Lung (tissue), 16 donors: ENCODE measurements around the gene PJA1. TPM values are rescaled to one million over a fixed set of nuclear protein-coding genes. Genes with fewer than 3 reads are reported as not detected.

ENCODE experiments used
- ATAC-seq: fragments of 200-7000 bp; cut with Tn5 transposase; one replicate; pipeline ENCODE4 v1.9.1; 2020; ENCODE audit warnings: moderate number of reproducible peaks; ENCODE audit not compliant: insufficient read depth, low FRiP score
- DNase-seq, 3 donors: peaks; one replicate each; pipeline ENCODE4 v3.0.0-alpha.2; 2013 to 2017
- H3K27ac ChIP-seq, 2 donors: one replicate each; pipeline ENCODE4 v1.5.1; 2013; ENCODE audit warnings: mild to moderate bottlenecking in 2 of 2, moderate library complexity in 2 of 2, control low read depth in 1 of 2, inconsistent platforms in 1 of 2, low read depth in 1 of 2, low read length in 1 of 2
- H3K27me3 ChIP-seq, 3 donors: one replicate each; pipeline ENCODE4 v1.5.1; 2013; ENCODE audit warnings: low read length in 2 of 3; ENCODE audit not compliant: control insufficient read depth in 3 of 3, insufficient read depth in 3 of 3
- H3K36me3 ChIP-seq, 4 donors: one replicate each; pipeline ENCODE4 v1.5.1; 2013; ENCODE audit warnings: low read length in 4 of 4, mild to moderate bottlenecking in 1 of 4, moderate library complexity in 1 of 4; ENCODE audit not compliant: control insufficient read depth in 4 of 4, insufficient read depth in 4 of 4
- H3K4me1 ChIP-seq, 5 donors: one replicate each; pipeline ENCODE4 v1.5.1; 2013; ENCODE audit warnings: low read length in 5 of 5, mild to moderate bottlenecking in 2 of 5, moderate library complexity in 1 of 5; ENCODE audit not compliant: control insufficient read depth in 5 of 5, insufficient read depth in 5 of 5
- H3K4me3 ChIP-seq: one replicate; pipeline ENCODE4 v1.5.1; 2013; ENCODE audit warnings: mild to moderate bottlenecking, control low read depth, moderate library complexity
- H3K9ac ChIP-seq, 2 donors: one replicate each; pipeline ENCODE4 v1.5.1; 2013; ENCODE audit warnings: low read length in 2 of 2, control low read depth in 1 of 2; ENCODE audit not compliant: insufficient read depth in 1 of 2
- H3K9me3 ChIP-seq, 4 donors: one replicate each; pipeline ENCODE4 v1.5.1; 2013; ENCODE audit warnings: low read length in 3 of 4, mild to moderate bottlenecking in 1 of 4, moderate library complexity in 1 of 4; ENCODE audit not compliant: control insufficient read depth in 4 of 4, insufficient read depth in 3 of 4
- WGBS, 2 donors: extraction: QIAGEN DNeasy Blood & Tissue Kit; methylation state at CpG; one replicate each; pipeline ENCODE4 v1.1.7; 2013; 5-methylcytosine and 5-hydroxymethylcytosine counted together
- long read RNA-seq, 5 donors: transcript quantifications; one replicate each; lab custom pipeline, GENCODE V29; 2026
- polyA plus RNA-seq, 2 donors: library from polyadenylated mRNA; stranded (reverse); fragments of 200-250 nt; gene quantifications; one replicate each; pipeline ENCODE4 v1.2.1, GENCODE V29; 2013
- total RNA-seq, 2 donors: library from RNA; depleted of rRNA in 1 of 2; stranded (reverse); fragments of >200 nt in 1 of 2; gene quantifications; one replicate each; pipeline ENCODE4 v1.2.1, GENCODE V29; 2014 to 2021
- TF ChIP-seq, protein P1 (sequence below): IDR thresholded peaks from 2 replicates; pipeline ENCODE4 v1.5.1; 2012; ENCODE audit warnings: mild to moderate bottlenecking; ENCODE audit errors: control extremely low read depth, extremely low read depth
- donor health status: control.
- donor health status: control.
- donor health status: Bipolar disorder and iron deficiency.
- donor health status: healthy.
- donor health status: DM: yes; HTN: yes; CAD: no.

PJA1 gene, protein sequence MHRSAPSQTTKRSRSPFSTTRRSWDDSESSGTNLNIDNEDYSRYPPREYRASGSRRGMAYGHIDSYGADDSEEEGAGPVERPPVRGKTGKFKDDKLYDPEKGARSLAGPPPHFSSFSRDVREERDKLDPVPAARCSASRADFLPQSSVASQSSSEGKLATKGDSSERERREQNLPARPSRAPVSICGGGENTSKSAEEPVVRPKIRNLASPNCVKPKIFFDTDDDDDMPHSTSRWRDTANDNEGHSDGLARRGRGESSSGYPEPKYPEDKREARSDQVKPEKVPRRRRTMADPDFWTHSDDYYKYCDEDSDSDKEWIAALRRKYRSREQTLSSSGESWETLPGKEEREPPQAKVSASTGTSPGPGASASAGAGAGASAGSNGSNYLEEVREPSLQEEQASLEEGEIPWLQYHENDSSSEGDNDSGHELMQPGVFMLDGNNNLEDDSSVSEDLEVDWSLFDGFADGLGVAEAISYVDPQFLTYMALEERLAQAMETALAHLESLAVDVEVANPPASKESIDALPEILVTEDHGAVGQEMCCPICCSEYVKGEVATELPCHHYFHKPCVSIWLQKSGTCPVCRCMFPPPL
- total RNA-seq (10 to 100 TPM; 18.3 to 28.3 TPM), polyA plus RNA-seq (10 to 100 TPM in 1 of 2 donors, 1 to 10 TPM in 1; 4.5 to 12.1 TPM)
- long read RNA-seq, donor 1, transcript PJA1-202 (2 exons, 2,672 nt): minor isoform, 28 of 77 reads
- long read RNA-seq, donor 1, transcript PJA1-203 (1 exons, 2,692 nt): major isoform, 40 of 77 reads
- long read RNA-seq, donor 1, transcript PJA1-206 (2 exons, 887 nt): minor isoform, 5 of 77 reads
- long read RNA-seq, donor 1, partial matches to known transcripts: 0 of 77 reads
- long read RNA-seq, donor 1, other reads (novel, unspliced or antisense): 0 of 77 reads
- long read RNA-seq, donor 2, transcript PJA1-202 (2 exons, 2,672 nt): minor isoform, 8 of 27 reads
- long read RNA-seq, donor 2, transcript PJA1-203 (1 exons, 2,692 nt): major isoform, 16 of 27 reads
- long read RNA-seq, donor 2, partial matches to known transcripts: 0 of 27 reads
- long read RNA-seq, donor 2, other reads (novel, unspliced or antisense): 0 of 27 reads
- long read RNA-seq, donor 3, transcript PJA1-202 (2 exons, 2,672 nt): minor isoform, 12 of 37 reads
- long read RNA-seq, donor 3, transcript PJA1-203 (1 exons, 2,692 nt): major isoform, 19 of 37 reads
- long read RNA-seq, donor 3, partial matches to known transcripts: 0 of 37 reads
- long read RNA-seq, donor 3, other reads (novel, unspliced or antisense): 0 of 37 reads
- long read RNA-seq, donor 4, transcript PJA1-203 (1 exons, 2,692 nt): major isoform, 23 of 34 reads
- long read RNA-seq, donor 4, transcript PJA1-202 (2 exons, 2,672 nt): minor isoform, 9 of 34 reads
- long read RNA-seq, donor 4, partial matches to known transcripts: 0 of 34 reads
- long read RNA-seq, donor 4, other reads (novel, unspliced or antisense): 0 of 34 reads
- long read RNA-seq, donor 5, transcript PJA1-202 (2 exons, 2,672 nt): minor isoform, 26 of 72 reads
- long read RNA-seq, donor 5, transcript PJA1-203 (1 exons, 2,692 nt): major isoform, 38 of 72 reads
- long read RNA-seq, donor 5, partial matches to known transcripts: 0 of 72 reads
- long read RNA-seq, donor 5, other reads (novel, unspliced or antisense): 0 of 72 reads

- TF ChIP-seq, protein P1, sequence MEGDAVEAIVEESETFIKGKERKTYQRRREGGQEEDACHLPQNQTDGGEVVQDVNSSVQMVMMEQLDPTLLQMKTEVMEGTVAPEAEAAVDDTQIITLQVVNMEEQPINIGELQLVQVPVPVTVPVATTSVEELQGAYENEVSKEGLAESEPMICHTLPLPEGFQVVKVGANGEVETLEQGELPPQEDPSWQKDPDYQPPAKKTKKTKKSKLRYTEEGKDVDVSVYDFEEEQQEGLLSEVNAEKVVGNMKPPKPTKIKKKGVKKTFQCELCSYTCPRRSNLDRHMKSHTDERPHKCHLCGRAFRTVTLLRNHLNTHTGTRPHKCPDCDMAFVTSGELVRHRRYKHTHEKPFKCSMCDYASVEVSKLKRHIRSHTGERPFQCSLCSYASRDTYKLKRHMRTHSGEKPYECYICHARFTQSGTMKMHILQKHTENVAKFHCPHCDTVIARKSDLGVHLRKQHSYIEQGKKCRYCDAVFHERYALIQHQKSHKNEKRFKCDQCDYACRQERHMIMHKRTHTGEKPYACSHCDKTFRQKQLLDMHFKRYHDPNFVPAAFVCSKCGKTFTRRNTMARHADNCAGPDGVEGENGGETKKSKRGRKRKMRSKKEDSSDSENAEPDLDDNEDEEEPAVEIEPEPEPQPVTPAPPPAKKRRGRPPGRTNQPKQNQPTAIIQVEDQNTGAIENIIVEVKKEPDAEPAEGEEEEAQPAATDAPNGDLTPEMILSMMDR: no peak
- ATAC-seq: peak; percentile 90
Observed at GRCh38 chrX:69165087-69165651, at the start of gene PJA1. TSS of gene PJA1 (minus strand) at chrX:69165453. CDS start at chrX:69163073, 2,380 bp downstream.

GRCh38 chrX:69214463-69214862 lies 49.2 kb upstream of the PJA1 start:
- no peaks in the 10 kb centered on the region for H3K27me3 ChIP-seq
- H3K9me3 ChIP-seq: peaks cover 0 to 4% (median 0%) of the 10 kb centered on the region in 4 donors
- DNase-seq (no peak), ATAC-seq (no peak)
- H3K36me3 ChIP-seq: no peaks in the 10 kb centered on the region
- H3K9ac ChIP-seq: no peak overlapping the region
- TF ChIP-seq, protein P1: no peak
- peaks cover 0 to 22% (median 6%) of the 10 kb centered on the region in 5 donors for H3K4me1 ChIP-seq
- H3K4me3 ChIP-seq: no peak overlapping the region
- no peak overlapping the region for H3K27ac ChIP-seq
- 86 to 100% methylated on average over 5 of the region's 5 CpGs for WGBS, 2 donors

More at GRCh38 chrX:69165087-69165651, at the start of gene PJA1:
- H3K27me3 ChIP-seq: peaks cover 0 to 13% (median 0%) of the 10 kb centered on the region in 3 donors
- peak within 1 kb of the TSS; percentile 78 to 86 for H3K27ac ChIP-seq
- H3K4me1 ChIP-seq: peaks cover 0 to 5% (median 3%) of the 10 kb centered on the region in 5 donors
- peak within 1 kb of the TSS; percentile 11 to 78 for H3K9ac ChIP-seq
- peak within 1 kb of the TSS; percentile 45 for H3K4me3 ChIP-seq
- WGBS, 2 donors: 0 to 33% methylated on average over 13 to 48 of the region's 48 CpGs
- peaks cover 0 to 4% (median 2%) of the 10 kb centered on the region in 4 donors for H3K36me3 ChIP-seq
- peak; percentile 84 to 89 (median 84) for DNase-seq
- H3K9me3 ChIP-seq: peaks cover 0 to 5% (median 3%) of the 10 kb centered on the region in 4 donors

GRCh38 chrX:69211701-69212100 lies 46.4 kb upstream of the PJA1 start:
- DNase-seq (no peak), ATAC-seq (no peak)
- Histone ChIP-seq H3K27me3 (no peaks in the 10 kb centered on the region), H3K4me3 (no peak overlapping the region), H3K9ac (no peak overlapping the region), H3K27ac (no peak overlapping the region), H3K36me3 (no peaks in the 10 kb centered on the region), H3K9me3 (peaks cover 0 to 7% (median 0%) of the 10 kb centered on the region in 4 donors), H3K4me1 (peaks cover 0 to 29% (median 3%) of the 10 kb centered on the region in 5 donors)
- TF ChIP-seq, protein P1: no peak
- 71% methylated on average over 2 of the region's 2 CpGs; no CpG with 5 or more reads in 1 of the 2 donors for WGBS, 2 donors
